HG03135 (cell line): ENCODE results near the gene UBASH3A.

ENCODE experiments used
- ATAC-seq: cut with Tn5 transposase; IDR thresholded peaks from one replicate; pipeline ENCODE4 v1.9.1; 2021; ENCODE audit warnings: mild to moderate bottlenecking, moderate library complexity; ENCODE audit not compliant: unreplicated experiment

The UBASH3A gene

GRCh38 chr21:42373908-42374455 lies 29.7 kb upstream of the UBASH3A start:
- ATAC-seq = no peak

- ATAC-seq = no peak
Observed at GRCh38 chr21:42374457-42374856, 29.2 kb upstream of the UBASH3A start.

GRCh38 chr21:42374864-42375499 lies 28.7 kb upstream of the UBASH3A start:
- no peak for ATAC-seq

- no peak for ATAC-seq
Observed at GRCh38 chr21:42375506-42375905, 28.2 kb upstream of the UBASH3A start.

GRCh38 chr21:42375966-42376337 lies 27.8 kb upstream of the UBASH3A start:
- ATAC-seq = no peak

- no peak for ATAC-seq
Observed at GRCh38 chr21:42376338-42376982, 27.2 kb upstream of the UBASH3A start.

- ATAC-seq = no peak
Observed at GRCh38 chr21:42377211-42377950, 26.3 kb upstream of the UBASH3A start.

- ATAC-seq = no peak
Observed at GRCh38 chr21:42377951-42378340, 25.8 kb upstream of the UBASH3A start.

- no peak for ATAC-seq
Observed at GRCh38 chr21:42378418-42378817, 25.3 kb upstream of the UBASH3A start.

GRCh38 chr21:42379426-42380215 lies 24.1 kb upstream of the UBASH3A start:
- ATAC-seq = no peak

- no peak for ATAC-seq
Observed at GRCh38 chr21:42381347-42381984, 22.2 kb upstream of the UBASH3A start.

GRCh38 chr21:42382915-42383314 lies 20.8 kb upstream of the UBASH3A start:
- no peak for ATAC-seq

GRCh38 chr21:42383331-42383730 lies 20.4 kb upstream of the UBASH3A start:
- no peak for ATAC-seq

- ATAC-seq = no peak
Observed at GRCh38 chr21:42384156-42384945, 19.4 kb upstream of the UBASH3A start.

GRCh38 chr21:42384989-42385388 lies 18.7 kb upstream of the UBASH3A start:
- ATAC-seq = no peak

- ATAC-seq = no peak
Observed at GRCh38 chr21:42385619-42386018, 18.1 kb upstream of the UBASH3A start.

GRCh38 chr21:42386034-42386591 lies 17.6 kb upstream of the UBASH3A start:
- no peak for ATAC-seq

GRCh38 chr21:42387164-42387563 lies 16.5 kb upstream of the UBASH3A start:
- no peak for ATAC-seq

- ATAC-seq = no peak
Observed at GRCh38 chr21:42387843-42388340, 15.8 kb upstream of the UBASH3A start.
